HEK293 (cell line): ENCODE measurements around the gene PAM.

Experiments
- CTCF ChIP-seq: fragments of 450-650 bp; formaldehyde crosslinking; IDR thresholded peaks from 2 replicates; pipeline ENCODE4 v1.5.1; 2016; ENCODE audit warnings: missing biosample characterization, missing genetic modification characterization
- EGR2 ChIP-seq: fragments of 450-650 bp; formaldehyde crosslinking; IDR thresholded peaks from 2 replicates; pipeline ENCODE4 v1.5.1; 2016; ENCODE audit warnings: low read depth, missing biosample characterization, missing genetic modification characterization
- KLF10 ChIP-seq: fragments of 450-650 bp; IDR thresholded peaks from 2 replicates; pipeline ENCODE4 v1.5.1; 2018; ENCODE audit warnings: missing biosample characterization, mild to moderate bottlenecking, missing genetic modification characterization
- PATZ1 ChIP-seq: fragments of 450-650 bp; formaldehyde crosslinking; IDR thresholded peaks from 2 replicates; pipeline ENCODE4 v1.5.1; 2016; ENCODE audit warnings: missing biosample characterization, missing genetic modification characterization
- REPIN1 ChIP-seq: fragments of 450-650 bp; formaldehyde crosslinking; IDR thresholded peaks from 2 replicates; pipeline ENCODE4 v1.5.1; 2017; ENCODE audit warnings: missing biosample characterization, missing genetic modification characterization, low read depth
- REST ChIP-seq: fragments of 450-650 bp; formaldehyde crosslinking; IDR thresholded peaks from 2 replicates; pipeline ENCODE4 v1.5.1; 2016; ENCODE audit warnings: missing biosample characterization, missing genetic modification characterization
- SCRT2 ChIP-seq: fragments of 450-650 bp; formaldehyde crosslinking; IDR thresholded peaks from 2 replicates; pipeline ENCODE4 v1.5.1; 2016; ENCODE audit warnings: missing biosample characterization, missing genetic modification characterization
- TRIM28 ChIP-seq: IDR thresholded peaks from 2 replicates; pipeline ENCODE4 v1.6.1; 2011; ENCODE audit warnings: low read length, control low read depth, borderline replicate concordance
- WT1 ChIP-seq: fragments of 450-650 bp; formaldehyde crosslinking; IDR thresholded peaks from 2 replicates; pipeline ENCODE4 v1.5.1; 2016; ENCODE audit warnings: missing biosample characterization, missing genetic modification characterization
- ZBTB1 ChIP-seq: fragments of 450-650 bp; formaldehyde crosslinking; IDR thresholded peaks from 2 replicates; pipeline ENCODE4 v1.5.1; 2016; ENCODE audit warnings: missing biosample characterization, missing genetic modification characterization
- ZBTB20 ChIP-seq: fragments of 450-650 bp; formaldehyde crosslinking; IDR thresholded peaks from 2 replicates; pipeline ENCODE4 v1.5.1; 2016; ENCODE audit warnings: missing biosample characterization, missing genetic modification characterization
- ZBTB21 ChIP-seq: fragments of 450-650 bp; formaldehyde crosslinking; IDR thresholded peaks from 2 replicates; pipeline ENCODE4 v1.5.1; 2017; ENCODE audit warnings: missing biosample characterization, missing genetic modification characterization
- ZBTB6 ChIP-seq: fragments of 450-650 bp; formaldehyde crosslinking; IDR thresholded peaks from 2 replicates; pipeline ENCODE4 v1.5.1; 2017; ENCODE audit warnings: missing biosample characterization, missing genetic modification characterization
- ZNF16 ChIP-seq: fragments of 450-650 bp; formaldehyde crosslinking; IDR thresholded peaks from 2 replicates; pipeline ENCODE4 v1.5.1; 2016; ENCODE audit warnings: low read depth, missing biosample characterization, missing genetic modification characterization
- ZNF280D ChIP-seq: fragments of 450-650 bp; formaldehyde crosslinking; IDR thresholded peaks from 2 replicates; pipeline ENCODE4 v1.5.1; 2016; ENCODE audit warnings: missing biosample characterization, missing genetic modification characterization
- ZNF335 ChIP-seq: fragments of 450-650 bp; formaldehyde crosslinking; conservative IDR thresholded peaks from 2 replicates; pipeline ENCODE4 v1.5.1; 2016; ENCODE audit warnings: missing biosample characterization, missing genetic modification characterization
- ZNF510 ChIP-seq: fragments of 450-650 bp; formaldehyde crosslinking; IDR thresholded peaks from 2 replicates; pipeline ENCODE4 v1.5.1; 2018; ENCODE audit warnings: mild to moderate bottlenecking, missing genetic modification characterization, missing biosample characterization; ENCODE audit not compliant: insufficient replicate concordance
- ZNF518A ChIP-seq: fragments of 450-650 bp; formaldehyde crosslinking; conservative IDR thresholded peaks from 2 replicates; pipeline ENCODE4 v1.5.1; 2016; ENCODE audit warnings: low read depth, missing biosample characterization, missing genetic modification characterization
- ZNF544 ChIP-seq: fragments of 450-650 bp; formaldehyde crosslinking; IDR thresholded peaks from 2 replicates; pipeline ENCODE4 v1.5.0; 2017; ENCODE audit warnings: missing biosample characterization, missing genetic modification characterization
- ZNF704 ChIP-seq: fragments of 450-650 bp; formaldehyde crosslinking; IDR thresholded peaks from 2 replicates; pipeline ENCODE4 v1.5.1; 2016; ENCODE audit warnings: missing biosample characterization, missing genetic modification characterization

Gene PAM

GRCh38 chr5:102754767-102755431, at the start of gene PAM (continued):
- TF ChIP-seq ZNF704 (no peak), ZNF518A (tag by site-specific recombination) (no peak), TRIM28 (no peak), ZNF335 (tag by site-specific recombination) (peak; percentile 87), ZBTB20 (tag by site-specific recombination) (peak; percentile 81), KLF10 (tag by site-specific recombination) (peak; percentile 38; the same call in 1 of the 2 replicates), SCRT2 (no peak), REPIN1 (tag by site-specific recombination) (no peak), ZBTB1 (tag by site-specific recombination) (no peak), REST (tag by site-specific recombination) (0 out of 2 replicates have a peak, but pooled peaks have one; percentile 1), CTCF (tag by site-specific recombination) (no peak), EGR2 (no peak), ZNF280D (tag by site-specific recombination) (no peak), ZBTB21 (tag by site-specific recombination) (no peak), ZNF510 (no peak), ZNF544 (tag by site-specific recombination) (no peak), WT1 (tag by site-specific recombination) (no peak), ZNF16 (no peak), ZBTB6 (tag by site-specific recombination) (peak; percentile 89), PATZ1 (peak; percentile 55; the same call in 1 of the 2 replicates)
